NCI-H187 (cell line): ENCODE data around the gene LYPD4.
"Not testable (repeated sequence)": the region's sequence is repeated elsewhere in the genome, so short reads cannot be mapped to it uniquely, and the experiment has no call there.

Experiments used
- DNase-seq, 2 experiments: peaks; one replicate each; lab custom pipeline; 2025; lab: John Stamatoyannopoulos, UW

LYPD4 gene

DNA sequence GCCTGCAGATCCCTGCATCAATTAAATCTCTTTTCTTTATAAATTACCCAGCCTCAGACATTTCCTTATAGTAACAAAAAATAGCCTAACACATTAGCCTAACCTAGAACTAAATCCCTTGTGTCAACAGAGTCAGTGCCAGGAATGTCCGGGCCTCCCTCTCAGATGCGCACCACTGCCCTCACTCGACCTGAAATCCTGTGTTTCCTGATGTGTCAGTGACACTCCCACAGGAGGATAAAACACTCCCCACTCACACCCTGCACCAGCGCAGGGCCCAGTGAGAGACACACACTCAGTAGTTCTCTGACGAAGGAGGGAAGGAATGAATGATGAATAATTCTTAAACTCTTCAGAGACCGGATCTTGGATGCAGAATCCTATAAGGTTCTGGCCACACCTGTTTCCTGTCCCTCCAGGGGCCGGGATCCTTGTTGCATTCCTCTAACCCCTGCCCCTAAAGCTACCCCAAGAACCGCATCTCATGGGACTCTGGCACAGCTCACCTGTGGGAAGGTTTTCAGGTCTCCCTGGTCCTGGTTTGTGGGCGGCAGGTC is 45.0 kb downstream of the LYPD4 start:
- DNase-seq, result no peak

DNA sequence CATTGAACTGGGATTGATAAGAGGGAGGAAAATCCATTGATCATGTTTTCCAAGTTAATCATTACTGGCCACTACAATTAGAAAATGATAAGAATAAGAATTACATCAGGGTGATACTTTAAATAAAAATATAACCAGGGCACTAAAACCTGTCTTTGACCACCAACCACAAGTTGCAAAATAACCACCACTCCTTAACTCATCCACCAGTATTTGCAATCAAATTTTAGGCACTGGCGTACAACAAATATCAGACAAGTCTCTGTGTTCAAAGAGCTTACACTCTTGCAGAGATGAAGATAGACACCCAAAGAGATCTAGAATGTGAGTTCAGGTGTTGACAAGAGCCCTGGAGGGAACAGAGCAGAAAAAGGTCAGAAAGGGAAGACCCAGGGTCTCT is 47.6 kb downstream of the LYPD4 start:
- no peak for DNase-seq

DNA sequence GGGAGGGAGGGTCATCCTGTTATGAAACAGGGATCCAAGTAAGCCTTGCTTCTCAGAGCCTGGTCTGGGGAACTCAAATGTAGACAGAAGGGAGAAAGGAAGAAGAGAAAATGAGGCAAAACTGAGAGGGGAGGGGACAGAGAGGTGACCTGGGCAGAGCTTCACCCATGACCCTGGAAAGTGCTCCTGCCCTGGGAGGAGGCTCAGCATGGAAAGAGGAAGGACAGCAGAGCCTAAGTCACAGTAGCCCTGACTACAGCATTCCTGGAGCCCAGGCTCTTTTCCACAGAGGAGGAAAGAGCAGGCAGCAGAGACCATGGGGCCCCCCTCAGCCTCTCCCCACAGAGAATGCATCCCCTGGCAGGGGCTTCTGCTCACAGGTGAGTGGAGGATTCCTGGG is 48.1 kb downstream of the LYPD4 start, which contains the start of gene CEACAM3:
Gene CEACAM3 (plus strand): TSS at position 226 of the 400 bp plus-strand sequence. CDS start 91 bp downstream, at position 317.
- no peak for DNase-seq

DNA sequence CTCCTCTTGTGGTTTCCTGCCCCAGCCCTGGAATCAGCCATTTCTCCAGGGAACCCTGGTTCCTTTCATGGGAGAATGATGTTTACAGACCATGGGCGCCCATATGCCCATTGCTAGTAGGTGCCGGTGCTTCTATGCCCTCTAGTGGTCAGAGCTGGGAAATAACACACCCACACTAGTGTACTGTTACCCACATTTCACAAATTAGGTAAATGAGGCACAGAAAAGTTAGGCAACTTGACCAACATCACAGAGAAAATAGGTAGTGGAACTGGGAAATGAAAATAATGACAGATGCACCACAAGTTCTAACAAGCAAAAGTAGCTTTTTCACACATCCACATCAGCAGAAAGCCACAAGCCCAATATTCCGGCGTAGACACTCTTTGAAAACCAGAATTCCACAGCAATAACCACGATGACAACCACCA is 49.4 kb downstream of the LYPD4 start:
- peak; percentile 70 to 79 for DNase-seq

DNA sequence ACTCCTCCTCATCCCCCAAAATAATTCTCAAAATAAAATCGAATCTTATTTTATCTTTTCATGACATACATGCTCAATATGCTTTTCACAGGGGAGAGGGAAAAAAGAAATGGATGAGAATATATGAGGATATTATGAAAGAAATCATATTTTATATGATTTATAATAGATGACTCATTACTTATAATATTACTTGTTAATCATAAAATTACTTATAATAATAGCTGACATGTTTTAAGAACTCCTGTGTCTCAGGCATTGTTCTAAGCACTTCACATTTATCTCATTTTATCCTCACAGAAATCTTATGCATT is 51.1 kb downstream of the LYPD4 start:
- no peak for DNase-seq

DNA sequence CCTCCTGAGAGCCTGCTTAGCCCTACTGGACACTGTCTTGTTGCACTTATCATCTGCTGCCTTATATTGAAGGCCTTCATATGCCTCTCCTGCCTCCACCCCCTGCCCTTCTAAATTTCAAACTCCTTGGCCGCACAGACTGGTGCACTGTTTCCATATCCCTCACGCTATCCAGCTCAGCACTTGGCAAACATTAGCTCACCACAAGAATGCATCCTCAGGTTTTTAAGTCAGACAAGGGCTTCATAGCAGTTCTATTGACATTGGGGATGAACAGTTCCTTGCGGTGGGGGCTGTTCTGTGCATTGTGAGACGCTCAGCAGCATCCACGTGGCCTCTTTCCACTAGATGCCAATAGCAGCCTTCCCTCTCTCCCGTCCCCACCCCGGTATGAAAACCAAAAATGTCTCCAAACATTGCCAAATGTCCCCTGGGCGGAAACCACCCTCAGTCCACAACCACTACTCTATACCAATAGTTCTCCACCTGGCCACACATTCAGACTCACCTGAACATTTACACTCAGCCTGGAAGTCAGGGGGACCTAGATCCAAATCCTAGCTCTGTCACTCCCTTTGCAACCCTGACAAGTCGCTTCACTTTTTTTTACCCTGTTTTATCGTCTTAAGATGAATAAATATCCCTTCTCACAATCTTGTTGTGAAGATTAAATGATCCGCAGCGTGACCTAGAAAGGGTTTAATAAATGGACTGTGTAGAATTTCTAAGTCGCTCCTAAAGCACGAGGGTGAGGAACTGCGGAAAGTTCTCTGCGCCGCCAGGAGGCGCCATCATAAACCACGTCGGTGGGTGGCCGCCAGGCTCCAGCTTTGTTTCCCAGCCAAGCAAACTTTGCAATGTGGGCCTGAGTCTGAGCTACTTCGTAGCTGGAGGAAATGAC is 51.7 kb downstream of the LYPD4 start:
- DNase-seq, result peak; percentile 75 to 90

DNA sequence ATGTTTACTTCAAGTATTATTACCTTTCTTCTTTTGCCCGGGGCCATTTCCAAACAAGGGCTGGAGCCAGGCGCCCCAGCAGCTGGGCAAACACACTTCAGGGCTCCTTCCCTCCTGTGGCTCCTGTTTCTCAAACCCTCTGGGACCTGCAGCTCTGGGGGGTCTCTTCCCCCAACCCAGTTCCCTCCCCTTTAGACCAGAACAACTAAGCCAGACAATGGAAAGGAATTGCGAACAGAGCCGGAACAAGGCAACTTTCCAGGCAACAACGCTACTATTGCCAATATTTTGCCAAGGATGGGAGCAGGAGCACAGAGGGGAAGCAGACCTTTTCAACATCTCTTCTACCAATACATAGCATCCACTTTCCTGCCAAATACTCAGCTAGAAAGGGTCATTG is 55.4 kb downstream of the LYPD4 start:
- not testable (repeated sequence) for DNase-seq

DNA sequence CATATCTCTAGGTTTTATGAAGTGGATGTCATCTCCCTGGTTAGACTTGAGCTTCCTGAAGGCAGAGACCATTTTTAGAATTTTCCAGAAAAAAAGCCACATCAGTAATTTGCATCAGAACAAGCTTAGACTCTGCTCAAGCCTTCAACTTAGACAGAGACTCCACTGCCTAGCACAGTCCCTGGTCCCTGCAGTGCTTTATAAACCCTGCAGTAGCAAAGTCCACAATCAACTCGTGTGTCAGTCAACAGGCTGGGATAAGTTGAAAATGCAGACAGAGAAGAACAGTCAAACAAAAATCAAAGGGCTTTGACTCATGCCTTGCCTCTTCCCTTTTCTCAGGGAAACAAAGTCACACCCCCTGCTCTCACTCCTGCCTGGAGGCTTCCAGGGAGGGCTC is 56.0 kb downstream of the LYPD4 start:
- DNase-seq, result not testable (repeated sequence)
